ENCODE results near the gene ELF4.
A peak's percentile ranks its signal among the peaks of the same experiment; 100 is the strongest.

GRCh38 chrX:130060122-130061069 is 49.9 kb downstream of the ELF4 start:
- TF ChIP-seq EZH2phosphoT487 (IDR thresholded peaks at IDR 0.05; ENCODE audit: low read depth, severe bottlenecking, unreplicated experiment) (no peak), EZH2 (IDR thresholded peaks at IDR 0.05; ENCODE audit: borderline replicate concordance) (no peak)
- TF ChIP-seq, protein P1, sequence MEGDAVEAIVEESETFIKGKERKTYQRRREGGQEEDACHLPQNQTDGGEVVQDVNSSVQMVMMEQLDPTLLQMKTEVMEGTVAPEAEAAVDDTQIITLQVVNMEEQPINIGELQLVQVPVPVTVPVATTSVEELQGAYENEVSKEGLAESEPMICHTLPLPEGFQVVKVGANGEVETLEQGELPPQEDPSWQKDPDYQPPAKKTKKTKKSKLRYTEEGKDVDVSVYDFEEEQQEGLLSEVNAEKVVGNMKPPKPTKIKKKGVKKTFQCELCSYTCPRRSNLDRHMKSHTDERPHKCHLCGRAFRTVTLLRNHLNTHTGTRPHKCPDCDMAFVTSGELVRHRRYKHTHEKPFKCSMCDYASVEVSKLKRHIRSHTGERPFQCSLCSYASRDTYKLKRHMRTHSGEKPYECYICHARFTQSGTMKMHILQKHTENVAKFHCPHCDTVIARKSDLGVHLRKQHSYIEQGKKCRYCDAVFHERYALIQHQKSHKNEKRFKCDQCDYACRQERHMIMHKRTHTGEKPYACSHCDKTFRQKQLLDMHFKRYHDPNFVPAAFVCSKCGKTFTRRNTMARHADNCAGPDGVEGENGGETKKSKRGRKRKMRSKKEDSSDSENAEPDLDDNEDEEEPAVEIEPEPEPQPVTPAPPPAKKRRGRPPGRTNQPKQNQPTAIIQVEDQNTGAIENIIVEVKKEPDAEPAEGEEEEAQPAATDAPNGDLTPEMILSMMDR (IDR thresholded peaks at IDR 0.05; ENCODE audit: poor library complexity) = peak; percentile 70

Measured in hepatocyte (in vitro differentiated cells).